ENCODE measurements around the gene FSTL4. TPM values are rescaled to one million over a fixed set of nuclear protein-coding genes. Genes with fewer than 3 reads are reported as not detected.

FSTL4 gene
- polyA plus RNA-seq, 1 donor from 2014 or later: 0.57 TPM

- Histone ChIP-seq H3K36me3 (ENCODE audit: insufficient read depth, low read length) (no peaks in the 10 kb centered on the region), H4K20me1 (ENCODE audit: insufficient read depth) (no peaks in the 10 kb centered on the region), H3K9me3 (ENCODE audit: low read length) (no peaks in the 10 kb centered on the region), H3K4me2 (ENCODE audit: low read length) (no peak overlapping the region), H2AFZ (ENCODE audit: low read depth, low read length) (no peak overlapping the region), H3K79me2 (replicated peaks; ENCODE audit: insufficient read depth, low read length) (no peaks in the 10 kb centered on the region), H3K27me3 (ENCODE audit: insufficient read depth, low read depth, low read length) (no peaks in the 10 kb centered on the region), H3K9ac (ENCODE audit: low read length) (no peak overlapping the region), H3K4me3 (ENCODE audit: low read length) (no peak overlapping the region), H3K27ac (ENCODE audit: low read length) (no peak overlapping the region), H3F3A (ENCODE audit: insufficient read depth, low read length, poor library complexity, severe bottlenecking) (no peaks in the 10 kb centered on the region), H3K9me2 (ENCODE audit: insufficient read depth, low read length) (no peaks in the 10 kb centered on the region)
- no peak for TF ChIP-seq EP300 (conservative IDR thresholded peaks at IDR 0.05; ENCODE audit: poor library complexity, severe bottlenecking)
- no peak for TF ChIP-seq SMC3 (conservative IDR thresholded peaks at IDR 0.05; ENCODE audit: poor library complexity)
- TF ChIP-seq RAD21 (conservative IDR thresholded peaks at IDR 0.05): no peak
- TF ChIP-seq TAF1 (IDR thresholded peaks at IDR 0.05; ENCODE audit: low read depth): no peak
- TF ChIP-seq POLR2AphosphoS5 (IDR thresholded peaks at IDR 0.05): no peak
- TF ChIP-seq MXI1 (conservative IDR thresholded peaks at IDR 0.05; ENCODE audit: poor library complexity, severe bottlenecking): no peak
These were observed 80.7 kb downstream of the FSTL4 start for GRCh38 chr5:133531594-133531993.

- H3F3A ChIP-seq (ENCODE audit: insufficient read depth, low read length, poor library complexity, severe bottlenecking): no peaks in the 10 kb centered on the region
- H3K4me2 ChIP-seq (ENCODE audit: low read length): no peak overlapping the region
- no peaks in the 10 kb centered on the region for H3K36me3 ChIP-seq (ENCODE audit: insufficient read depth, low read length)
- no peaks in the 10 kb centered on the region for H3K79me2 ChIP-seq (replicated peaks; ENCODE audit: insufficient read depth, low read length)
- no peak overlapping the region for H2AFZ ChIP-seq (ENCODE audit: low read depth, low read length)
- TF ChIP-seq CTCF (IDR thresholded peaks at IDR 0.05; ENCODE audit: poor library complexity, severe bottlenecking) (no peak), MXI1 (conservative IDR thresholded peaks at IDR 0.05; ENCODE audit: poor library complexity, severe bottlenecking) (no peak), POLR2AphosphoS5 (IDR thresholded peaks at IDR 0.05) (no peak), TAF1 (IDR thresholded peaks at IDR 0.05; ENCODE audit: low read depth) (no peak), REST (IDR thresholded peaks at IDR 0.05; ENCODE audit: borderline replicate concordance) (no peak), EP300 (conservative IDR thresholded peaks at IDR 0.05; ENCODE audit: poor library complexity, severe bottlenecking) (no peak), SMC3 (conservative IDR thresholded peaks at IDR 0.05; ENCODE audit: poor library complexity) (no peak), RAD21 (conservative IDR thresholded peaks at IDR 0.05) (no peak), EZH2 (IDR thresholded peaks at IDR 0.05; ENCODE audit: borderline replicate concordance, insufficient read depth, low read length, poor library complexity, severe bottlenecking) (no peak)
- no peaks in the 10 kb centered on the region for H3K27me3 ChIP-seq (ENCODE audit: insufficient read depth, low read depth, low read length)
- H3K9ac ChIP-seq (ENCODE audit: low read length): no peak overlapping the region
- H3K9me2 ChIP-seq (ENCODE audit: insufficient read depth, low read length): no peaks in the 10 kb centered on the region
- no peaks in the 10 kb centered on the region for H4K20me1 ChIP-seq (ENCODE audit: insufficient read depth)
- no peak overlapping the region for H3K27ac ChIP-seq (ENCODE audit: low read length)
- no peak overlapping the region for H3K4me3 ChIP-seq (ENCODE audit: low read length)
- H3K9me3 ChIP-seq (ENCODE audit: low read length): no peaks in the 10 kb centered on the region
These were observed 81.2 kb downstream of the FSTL4 start for GRCh38 chr5:133531178-133531577.

Measured in neural cell (in vitro differentiated cells).